Measurements from ENCODE around the gene RAB9A.
"Not testable (repeated sequence)": the region's sequence is repeated elsewhere in the genome, so short reads cannot be mapped to it uniquely, and the experiment has no call there.

RAB9A gene, protein sequence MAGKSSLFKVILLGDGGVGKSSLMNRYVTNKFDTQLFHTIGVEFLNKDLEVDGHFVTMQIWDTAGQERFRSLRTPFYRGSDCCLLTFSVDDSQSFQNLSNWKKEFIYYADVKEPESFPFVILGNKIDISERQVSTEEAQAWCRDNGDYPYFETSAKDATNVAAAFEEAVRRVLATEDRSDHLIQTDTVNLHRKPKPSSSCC

DNA sequence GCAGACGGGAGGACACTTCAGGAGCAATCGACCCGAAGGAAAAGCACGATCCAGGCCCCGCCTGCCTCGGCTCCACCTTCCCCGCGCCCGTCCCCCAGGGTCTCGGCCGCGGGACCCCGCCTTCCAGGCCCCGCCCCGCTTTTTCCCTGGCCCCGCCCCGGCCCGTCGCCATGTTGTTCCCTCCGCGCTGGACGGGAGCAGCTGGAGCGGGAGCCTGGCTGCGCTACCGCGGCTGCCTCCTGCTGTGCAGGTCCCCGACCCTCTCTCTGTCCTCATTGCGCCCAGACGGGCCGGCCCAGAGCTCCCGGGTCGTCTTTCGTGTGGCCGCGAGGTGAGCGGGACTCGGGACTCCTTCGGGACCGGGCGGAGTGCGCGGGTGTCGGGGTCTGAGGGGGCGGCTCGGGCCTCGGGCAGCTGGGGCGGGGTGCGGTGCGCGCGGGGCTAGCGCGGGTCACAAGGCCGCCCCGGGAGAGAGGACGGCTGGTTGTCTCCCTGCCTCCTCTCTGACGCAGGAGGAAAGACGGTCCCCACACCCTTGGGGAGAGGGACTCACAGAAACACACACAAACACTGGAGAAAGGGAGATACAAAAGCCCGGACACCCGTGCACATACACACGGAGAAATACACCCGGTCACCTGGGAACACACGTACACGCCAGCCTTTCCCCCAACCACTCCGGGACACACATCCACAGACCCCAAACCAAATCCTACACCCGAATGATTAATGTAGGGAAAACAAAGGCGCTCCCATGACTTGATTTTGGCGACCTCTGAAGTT, at the start of gene RAB9A:
Gene RAB9A (plus strand): TSS at position 171 of the 783 bp plus-strand sequence. CDS start 19,619 bp downstream, outside the sequence.
- peak; percentile 65 for DNase-seq (ENCODE audit: low read depth)
- H3K4me3 ChIP-seq (ENCODE audit: low read depth, low read length) = peak within 1 kb of the TSS; percentile 77
- TF ChIP-seq, protein P1, sequence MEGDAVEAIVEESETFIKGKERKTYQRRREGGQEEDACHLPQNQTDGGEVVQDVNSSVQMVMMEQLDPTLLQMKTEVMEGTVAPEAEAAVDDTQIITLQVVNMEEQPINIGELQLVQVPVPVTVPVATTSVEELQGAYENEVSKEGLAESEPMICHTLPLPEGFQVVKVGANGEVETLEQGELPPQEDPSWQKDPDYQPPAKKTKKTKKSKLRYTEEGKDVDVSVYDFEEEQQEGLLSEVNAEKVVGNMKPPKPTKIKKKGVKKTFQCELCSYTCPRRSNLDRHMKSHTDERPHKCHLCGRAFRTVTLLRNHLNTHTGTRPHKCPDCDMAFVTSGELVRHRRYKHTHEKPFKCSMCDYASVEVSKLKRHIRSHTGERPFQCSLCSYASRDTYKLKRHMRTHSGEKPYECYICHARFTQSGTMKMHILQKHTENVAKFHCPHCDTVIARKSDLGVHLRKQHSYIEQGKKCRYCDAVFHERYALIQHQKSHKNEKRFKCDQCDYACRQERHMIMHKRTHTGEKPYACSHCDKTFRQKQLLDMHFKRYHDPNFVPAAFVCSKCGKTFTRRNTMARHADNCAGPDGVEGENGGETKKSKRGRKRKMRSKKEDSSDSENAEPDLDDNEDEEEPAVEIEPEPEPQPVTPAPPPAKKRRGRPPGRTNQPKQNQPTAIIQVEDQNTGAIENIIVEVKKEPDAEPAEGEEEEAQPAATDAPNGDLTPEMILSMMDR (conservative IDR thresholded peaks at IDR 0.05; ENCODE audit: low read depth, low read length) = no peak

DNA sequence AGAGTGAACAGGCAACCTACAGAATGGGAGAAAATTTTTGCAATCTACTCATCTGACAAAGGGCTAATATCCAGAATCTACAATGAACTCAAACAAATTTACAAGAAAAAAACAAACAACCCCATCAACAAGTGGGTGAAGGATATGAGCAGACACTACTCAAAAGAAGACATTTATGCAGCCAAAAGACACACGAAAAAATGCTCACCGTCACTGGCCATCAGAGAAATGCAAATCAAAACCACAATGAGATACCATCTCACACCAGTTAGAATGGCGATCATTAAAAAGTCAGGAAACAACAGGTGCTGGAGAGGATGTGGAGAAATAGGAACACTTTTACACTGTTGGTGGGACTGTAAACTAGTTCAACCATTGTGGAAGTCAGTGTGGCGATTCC, 47.2 kb upstream of the RAB9A start:
- H3K4me3 ChIP-seq (ENCODE audit: low read depth, low read length); DNase-seq (ENCODE audit: low read depth): not testable (repeated sequence)

DNA sequence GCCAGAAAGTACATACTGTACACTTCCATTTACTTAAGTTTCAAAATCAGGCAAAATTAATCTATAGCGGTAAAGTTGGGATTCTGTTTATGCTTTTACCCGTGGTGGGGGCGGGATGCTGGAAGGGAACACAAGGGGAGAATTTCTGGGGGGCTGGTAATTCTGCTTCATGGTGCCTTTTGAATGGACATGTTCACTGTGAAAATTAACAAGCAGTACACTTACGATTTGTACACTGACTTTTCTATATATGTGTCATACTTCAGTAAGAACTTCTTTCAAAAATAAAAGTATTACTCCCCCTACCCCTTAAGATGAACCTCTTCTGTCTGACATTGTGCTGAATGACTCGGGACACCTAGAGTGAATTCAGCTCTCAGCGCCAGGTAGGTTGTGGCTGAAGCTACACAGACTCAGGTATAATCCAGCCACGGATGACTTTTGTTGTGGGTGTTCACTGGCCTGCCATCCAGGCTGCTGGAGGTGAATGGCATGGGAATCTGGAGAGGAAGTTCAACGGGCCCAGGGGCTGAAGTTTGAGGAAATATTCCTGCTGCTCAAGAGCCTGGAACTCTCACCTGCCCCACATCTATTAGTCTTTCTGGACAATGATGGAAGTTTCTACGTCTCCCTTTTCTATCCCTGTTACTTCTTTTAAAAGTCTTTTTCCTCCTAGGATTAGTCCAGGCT, 43.3 kb upstream of the RAB9A start:
- TF ChIP-seq, protein P1 (conservative IDR thresholded peaks at IDR 0.05; ENCODE audit: low read depth, low read length) = no peak
- no peak for DNase-seq (ENCODE audit: low read depth)

DNA sequence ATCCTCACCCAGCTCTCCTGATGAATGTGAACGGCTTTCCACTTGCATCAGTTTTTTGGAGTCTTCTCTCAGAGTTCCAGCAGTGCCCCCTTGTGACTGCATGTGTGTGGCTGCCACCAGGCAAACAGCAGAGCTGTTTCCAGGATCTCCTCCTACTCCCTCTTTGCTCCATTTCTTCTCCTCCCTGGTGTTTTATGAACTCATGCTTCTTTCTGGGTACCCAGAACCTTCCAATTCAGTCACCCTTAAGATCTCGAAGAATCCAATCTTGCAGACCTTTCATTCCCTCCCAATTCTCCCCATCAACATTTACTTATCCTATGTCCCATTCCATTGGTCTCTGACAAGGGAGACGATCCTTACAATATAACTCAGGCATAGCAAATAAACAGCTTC, 42.8 kb upstream of the RAB9A start:
- peak; percentile 78 for DNase-seq (ENCODE audit: low read depth)
- H3K4me3 ChIP-seq (ENCODE audit: low read depth, low read length) = no peak overlapping the region
- TF ChIP-seq, protein P1 (conservative IDR thresholded peaks at IDR 0.05; ENCODE audit: low read depth, low read length) = peak; percentile 79

More for the DNA sequence above, 43.3 kb upstream of the RAB9A start:
- no peak overlapping the region for H3K4me3 ChIP-seq (ENCODE audit: low read depth, low read length)

DNA sequence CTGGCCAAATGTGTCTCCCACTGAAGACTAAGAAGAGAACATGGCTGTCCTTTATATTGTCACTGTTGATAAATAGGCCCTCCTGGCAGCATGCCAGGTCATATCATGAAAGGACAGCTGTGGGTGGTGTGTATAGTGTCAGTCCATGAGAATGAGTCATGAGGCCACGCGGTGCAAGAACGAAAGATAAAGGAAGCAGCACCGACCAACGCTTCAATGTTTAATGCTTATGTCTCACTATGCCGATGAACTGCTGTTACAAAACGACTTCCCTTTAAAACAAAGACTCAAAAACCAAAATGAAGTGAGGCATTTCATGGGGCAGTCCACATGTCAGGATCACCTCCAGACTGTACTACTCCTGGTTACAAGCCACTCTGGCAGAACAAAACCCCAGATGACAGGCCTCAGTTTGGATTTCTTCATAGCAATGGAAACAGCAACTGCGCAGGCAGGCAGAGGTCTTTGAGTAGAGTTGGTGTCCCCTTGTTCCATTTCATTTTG, 41.2 kb upstream of the RAB9A start:
- DNase-seq (ENCODE audit: low read depth) = peak; percentile 77
- no peak overlapping the region for H3K4me3 ChIP-seq (ENCODE audit: low read depth, low read length)
- TF ChIP-seq, protein P1 (conservative IDR thresholded peaks at IDR 0.05; ENCODE audit: low read depth, low read length) = no peak

DNA sequence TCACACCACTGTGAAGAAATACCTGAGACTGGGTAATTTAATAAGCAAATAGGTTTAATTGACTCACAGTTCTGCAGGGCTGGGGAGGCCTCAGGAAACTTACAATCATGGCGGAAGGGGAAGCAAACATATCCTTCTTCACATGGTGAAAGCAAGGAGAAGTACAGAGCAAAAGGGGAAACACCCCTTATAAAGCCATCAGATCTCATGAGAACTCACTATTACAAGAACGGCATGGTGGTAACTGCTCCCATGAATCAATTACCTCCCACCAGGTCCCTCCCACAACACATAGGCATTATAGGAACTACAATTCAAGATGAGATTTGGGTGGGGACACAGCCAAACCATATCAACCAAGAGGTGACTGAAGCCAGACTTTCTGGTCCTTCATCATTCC, 40.6 kb upstream of the RAB9A start:
- DNase-seq (ENCODE audit: low read depth) = not testable (repeated sequence)

DNA sequence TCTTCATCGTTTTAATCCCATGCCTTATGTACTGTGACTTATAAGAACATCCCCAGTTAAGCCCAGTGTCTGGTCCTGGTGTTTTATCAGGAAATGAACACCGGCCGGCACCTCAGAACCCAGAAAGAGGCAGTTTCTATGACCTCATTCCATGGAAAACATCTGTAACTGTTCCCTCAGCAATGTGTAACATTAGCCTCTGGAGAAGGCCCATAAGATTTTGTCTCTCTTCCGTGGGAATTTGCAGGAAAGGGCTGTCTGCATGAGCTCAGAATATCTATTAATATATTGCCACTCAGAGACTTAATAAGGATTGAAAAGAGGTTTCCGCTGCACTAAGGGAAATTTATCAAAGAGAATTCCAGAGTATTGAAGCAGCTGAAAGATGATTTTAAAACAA, 39.1 kb upstream of the RAB9A start:
- no peak overlapping the region for H3K4me3 ChIP-seq (ENCODE audit: low read depth, low read length)
- DNase-seq (ENCODE audit: low read depth) = peak; percentile 54

More for the DNA sequence above, 40.6 kb upstream of the RAB9A start:
- not testable (repeated sequence) for H3K4me3 ChIP-seq (ENCODE audit: low read depth, low read length)

More for the DNA sequence above, 39.1 kb upstream of the RAB9A start:
- TF ChIP-seq, protein P1 (conservative IDR thresholded peaks at IDR 0.05; ENCODE audit: low read depth, low read length) = no peak
